AG09309 (cell line): ENCODE measurements around the gene RNASE4.

Experiments used
- DNase-seq: peaks from one replicate; pipeline ENCODE4 v3.0.0-alpha.2; 2010; ENCODE audit warnings: low read depth
- H3K4me3 ChIP-seq: 2 replicates; pipeline ENCODE4 v1.5.1; 2011; ENCODE audit warnings: mild to moderate bottlenecking, low read depth, low read length, moderate library complexity; ENCODE audit not compliant: control insufficient read depth
- TF ChIP-seq, protein P1 (sequence below): IDR thresholded peaks from 2 replicates; pipeline ENCODE4 v1.5.1; 2011; ENCODE audit warnings: mild to moderate bottlenecking, low read depth, low read length, inconsistent platforms; ENCODE audit not compliant: insufficient read depth, control insufficient read depth; ENCODE audit errors: missing control alignments

The RNASE4 gene

DNA sequence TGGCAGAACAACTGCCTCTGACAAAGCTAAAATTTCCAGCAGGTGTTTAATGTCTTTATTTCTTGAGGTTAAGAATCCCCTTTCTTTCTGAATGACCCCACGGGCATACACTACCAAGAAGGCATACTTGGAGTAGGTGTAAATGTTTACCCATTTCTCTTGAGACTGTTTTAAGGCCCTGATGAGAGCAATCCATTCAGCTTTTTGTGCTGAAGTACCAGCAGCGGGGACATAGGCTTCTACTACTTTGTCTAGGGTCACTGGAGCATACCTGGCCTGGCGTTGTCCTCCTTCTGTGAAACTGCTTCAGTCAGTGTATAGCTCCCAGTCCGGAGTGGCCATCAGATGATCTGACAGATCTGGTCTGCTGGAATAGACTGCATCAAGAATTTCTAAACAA is 26.9 kb downstream of the RNASE4 start:
- DNase-seq: no peak
- no peak overlapping the region for H3K4me3 ChIP-seq
- TF ChIP-seq, protein P1, sequence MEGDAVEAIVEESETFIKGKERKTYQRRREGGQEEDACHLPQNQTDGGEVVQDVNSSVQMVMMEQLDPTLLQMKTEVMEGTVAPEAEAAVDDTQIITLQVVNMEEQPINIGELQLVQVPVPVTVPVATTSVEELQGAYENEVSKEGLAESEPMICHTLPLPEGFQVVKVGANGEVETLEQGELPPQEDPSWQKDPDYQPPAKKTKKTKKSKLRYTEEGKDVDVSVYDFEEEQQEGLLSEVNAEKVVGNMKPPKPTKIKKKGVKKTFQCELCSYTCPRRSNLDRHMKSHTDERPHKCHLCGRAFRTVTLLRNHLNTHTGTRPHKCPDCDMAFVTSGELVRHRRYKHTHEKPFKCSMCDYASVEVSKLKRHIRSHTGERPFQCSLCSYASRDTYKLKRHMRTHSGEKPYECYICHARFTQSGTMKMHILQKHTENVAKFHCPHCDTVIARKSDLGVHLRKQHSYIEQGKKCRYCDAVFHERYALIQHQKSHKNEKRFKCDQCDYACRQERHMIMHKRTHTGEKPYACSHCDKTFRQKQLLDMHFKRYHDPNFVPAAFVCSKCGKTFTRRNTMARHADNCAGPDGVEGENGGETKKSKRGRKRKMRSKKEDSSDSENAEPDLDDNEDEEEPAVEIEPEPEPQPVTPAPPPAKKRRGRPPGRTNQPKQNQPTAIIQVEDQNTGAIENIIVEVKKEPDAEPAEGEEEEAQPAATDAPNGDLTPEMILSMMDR: no peak

- TF ChIP-seq, protein P1: no peak
- no peak for DNase-seq
- no peak overlapping the region for H3K4me3 ChIP-seq
These were observed 27.3 kb downstream of the RNASE4 start for GRCh38 chr14:20711685-20712084.

- TF ChIP-seq, protein P1: no peak
- H3K4me3 ChIP-seq: no peak overlapping the region
- no peak for DNase-seq
These were observed 28.5 kb downstream of the RNASE4 start for GRCh38 chr14:20712904-20713303.

DNA sequence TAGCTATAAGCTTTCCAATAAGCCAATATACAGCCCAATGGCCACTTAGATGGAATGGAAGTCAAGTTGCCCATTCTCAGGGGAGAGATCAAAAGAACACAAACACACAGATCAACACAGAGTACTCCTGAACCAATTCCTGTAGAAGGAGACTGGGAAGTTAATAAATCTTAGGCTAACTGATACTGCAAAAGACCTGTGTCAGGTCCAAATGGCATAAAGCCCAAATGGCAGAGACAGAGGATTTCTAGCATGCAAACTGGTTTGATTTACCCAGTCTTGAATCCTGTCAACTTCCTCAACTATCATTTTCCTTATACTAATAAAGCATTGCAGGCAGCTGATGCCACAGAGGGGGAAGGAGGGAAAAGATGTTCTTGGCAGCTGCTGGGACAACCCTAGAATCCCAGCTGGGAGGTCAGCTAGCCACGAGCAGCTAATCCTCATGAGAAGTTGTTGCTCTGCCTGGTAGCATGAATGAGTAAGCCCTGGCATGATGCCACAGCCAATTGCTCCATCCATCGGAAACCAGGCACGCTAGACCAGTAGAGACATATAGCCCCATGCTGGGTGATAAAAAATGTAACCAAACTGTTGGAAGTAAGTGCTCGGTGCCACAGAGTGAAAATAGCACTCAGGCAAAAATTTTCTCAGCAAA is 30.4 kb downstream of the RNASE4 start:
- no peak overlapping the region for H3K4me3 ChIP-seq
- peak; percentile 21 for DNase-seq
- TF ChIP-seq, protein P1: no peak

- TF ChIP-seq, protein P1: no peak
- no peak overlapping the region for H3K4me3 ChIP-seq
- DNase-seq: no peak
These were observed 35.4 kb downstream of the RNASE4 start for GRCh38 chr14:20719777-20720176.

GRCh38 chr14:20720741-20721140 is 36.4 kb downstream of the RNASE4 start:
- no peak overlapping the region for H3K4me3 ChIP-seq
- no peak for DNase-seq
- TF ChIP-seq, protein P1: no peak
